ENCODE results near the gene LHFPL3.

Gene LHFPL3

GRCh38 chr7:104656467-104656866, 328.1 kb downstream of the LHFPL3 start:
- H3K4me3 ChIP-seq (ENCODE audit: low read depth, low read length, poor library complexity, severe bottlenecking) = no peak overlapping the region
- TF ChIP-seq, protein P1, sequence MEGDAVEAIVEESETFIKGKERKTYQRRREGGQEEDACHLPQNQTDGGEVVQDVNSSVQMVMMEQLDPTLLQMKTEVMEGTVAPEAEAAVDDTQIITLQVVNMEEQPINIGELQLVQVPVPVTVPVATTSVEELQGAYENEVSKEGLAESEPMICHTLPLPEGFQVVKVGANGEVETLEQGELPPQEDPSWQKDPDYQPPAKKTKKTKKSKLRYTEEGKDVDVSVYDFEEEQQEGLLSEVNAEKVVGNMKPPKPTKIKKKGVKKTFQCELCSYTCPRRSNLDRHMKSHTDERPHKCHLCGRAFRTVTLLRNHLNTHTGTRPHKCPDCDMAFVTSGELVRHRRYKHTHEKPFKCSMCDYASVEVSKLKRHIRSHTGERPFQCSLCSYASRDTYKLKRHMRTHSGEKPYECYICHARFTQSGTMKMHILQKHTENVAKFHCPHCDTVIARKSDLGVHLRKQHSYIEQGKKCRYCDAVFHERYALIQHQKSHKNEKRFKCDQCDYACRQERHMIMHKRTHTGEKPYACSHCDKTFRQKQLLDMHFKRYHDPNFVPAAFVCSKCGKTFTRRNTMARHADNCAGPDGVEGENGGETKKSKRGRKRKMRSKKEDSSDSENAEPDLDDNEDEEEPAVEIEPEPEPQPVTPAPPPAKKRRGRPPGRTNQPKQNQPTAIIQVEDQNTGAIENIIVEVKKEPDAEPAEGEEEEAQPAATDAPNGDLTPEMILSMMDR (IDR thresholded peaks at IDR 0.05; ENCODE audit: low read length) = no peak
- no peak for TF ChIP-seq EZH2 (IDR thresholded peaks at IDR 0.05; ENCODE audit: borderline replicate concordance, low read length)

DNA sequence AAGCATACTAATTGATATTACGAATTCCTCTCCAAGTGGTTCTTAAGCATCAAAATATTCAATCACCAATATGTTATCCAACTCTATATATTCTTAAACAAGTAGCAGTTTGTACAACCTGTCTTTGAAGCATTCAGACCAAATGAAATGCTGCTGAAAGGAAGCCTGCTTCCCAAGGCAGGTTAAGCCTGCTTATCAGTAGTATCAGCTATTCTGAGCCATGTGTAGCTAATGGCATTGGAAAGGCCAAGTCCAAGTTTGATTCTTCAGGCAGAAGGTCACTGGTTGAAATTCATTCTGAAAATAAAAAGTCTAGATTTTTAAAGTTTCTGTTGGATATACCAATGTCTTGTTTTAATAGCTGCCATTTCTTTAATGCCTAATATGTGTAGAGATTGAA, 328.7 kb downstream of the LHFPL3 start:
- Histone ChIP-seq H3K9ac (ENCODE audit: low read length) (no peak overlapping the region), H3K4me3 (ENCODE audit: low read depth, low read length, poor library complexity, severe bottlenecking) (no peak overlapping the region), H4K20me1 (ENCODE audit: insufficient read depth, low read length) (no peaks in the 10 kb centered on the region), H3F3A (ENCODE audit: insufficient read depth, low read length) (no peaks in the 10 kb centered on the region), H3K36me3 (ENCODE audit: insufficient read depth, low read length) (no peaks in the 10 kb centered on the region), H2AFZ (ENCODE audit: low read length) (no peak overlapping the region), H3K79me2 (ENCODE audit: insufficient read depth, low read length) (no peaks in the 10 kb centered on the region), H3K27me3 (ENCODE audit: insufficient read depth, low read length) (no peaks in the 10 kb centered on the region), H3K4me1 (ENCODE audit: insufficient read depth, low read length, severe bottlenecking) (no peaks in the 10 kb centered on the region), H3K4me2 (ENCODE audit: low read length) (no peak overlapping the region), H3K27ac (ENCODE audit: low read depth, low read length, poor library complexity, severe bottlenecking) (no peak overlapping the region), H3K9me3 (ENCODE audit: low read length) (no peaks in the 10 kb centered on the region), H3K9me2 (ENCODE audit: low read depth, low read length) (no peaks in the 10 kb centered on the region)
- TF ChIP-seq EZH2 (IDR thresholded peaks at IDR 0.05; ENCODE audit: borderline replicate concordance, low read length) = no peak
- TF ChIP-seq, protein P1 (IDR thresholded peaks at IDR 0.05; ENCODE audit: low read length) = no peak

More at GRCh38 chr7:104656467-104656866, 328.1 kb downstream of the LHFPL3 start:
- H3K27ac ChIP-seq (ENCODE audit: low read depth, low read length, poor library complexity, severe bottlenecking) = no peak overlapping the region
- no peaks in the 10 kb centered on the region for H3K9me2 ChIP-seq (ENCODE audit: low read depth, low read length)
- no peaks in the 10 kb centered on the region for H3F3A ChIP-seq (ENCODE audit: insufficient read depth, low read length)
- H3K36me3 ChIP-seq (ENCODE audit: insufficient read depth, low read length) = no peaks in the 10 kb centered on the region
- no peak overlapping the region for H3K9ac ChIP-seq (ENCODE audit: low read length)
- H3K4me1 ChIP-seq (ENCODE audit: insufficient read depth, low read length, severe bottlenecking) = no peaks in the 10 kb centered on the region
- no peaks in the 10 kb centered on the region for H3K79me2 ChIP-seq (ENCODE audit: insufficient read depth, low read length)
- no peaks in the 10 kb centered on the region for H3K27me3 ChIP-seq (ENCODE audit: insufficient read depth, low read length)
- no peaks in the 10 kb centered on the region for H3K9me3 ChIP-seq (ENCODE audit: low read length)
- H2AFZ ChIP-seq (ENCODE audit: low read length) = no peak overlapping the region
- H4K20me1 ChIP-seq (ENCODE audit: insufficient read depth, low read length) = no peaks in the 10 kb centered on the region
- no peak overlapping the region for H3K4me2 ChIP-seq (ENCODE audit: low read length)

DNA sequence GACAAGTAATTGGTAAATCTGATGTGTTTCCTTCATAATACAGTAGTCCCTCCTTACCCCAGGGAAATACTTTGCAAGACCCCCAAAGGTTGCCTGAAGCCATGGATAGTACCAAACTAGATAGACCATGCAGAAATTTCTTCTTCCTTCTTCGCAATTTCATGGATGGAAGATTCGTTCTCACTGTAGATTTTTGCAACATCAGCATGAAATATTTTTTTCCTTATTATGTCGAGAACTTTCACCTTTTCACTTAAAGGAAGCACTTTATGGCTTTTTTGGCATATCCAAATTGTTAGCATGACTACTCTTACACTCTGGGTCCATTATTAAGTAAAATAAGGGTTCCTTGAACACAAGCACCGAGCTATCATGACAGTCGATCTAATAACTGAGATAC, 333.2 kb downstream of the LHFPL3 start:
- Histone ChIP-seq H3K4me3 (ENCODE audit: low read depth, low read length, poor library complexity, severe bottlenecking) (no peak overlapping the region), H3F3A (ENCODE audit: insufficient read depth, low read length) (no peaks in the 10 kb centered on the region), H3K9ac (ENCODE audit: low read length) (no peak overlapping the region), H3K79me2 (ENCODE audit: insufficient read depth, low read length) (no peaks in the 10 kb centered on the region), H3K27me3 (ENCODE audit: insufficient read depth, low read length) (no peaks in the 10 kb centered on the region), H3K9me2 (ENCODE audit: low read depth, low read length) (no peaks in the 10 kb centered on the region), H3K4me1 (ENCODE audit: insufficient read depth, low read length, severe bottlenecking) (no peaks in the 10 kb centered on the region), H3K4me2 (ENCODE audit: low read length) (no peak overlapping the region), H2AFZ (ENCODE audit: low read length) (no peak overlapping the region), H3K36me3 (ENCODE audit: insufficient read depth, low read length) (no peaks in the 10 kb centered on the region), H3K9me3 (ENCODE audit: low read length) (no peaks in the 10 kb centered on the region), H3K27ac (ENCODE audit: low read depth, low read length, poor library complexity, severe bottlenecking) (no peak overlapping the region), H4K20me1 (ENCODE audit: insufficient read depth, low read length) (no peaks in the 10 kb centered on the region)
- no peak for TF ChIP-seq EZH2 (IDR thresholded peaks at IDR 0.05; ENCODE audit: borderline replicate concordance, low read length)
- TF ChIP-seq, protein P1 (IDR thresholded peaks at IDR 0.05; ENCODE audit: low read length) = no peak

All from OCI-LY1 (cell line).